Tibial artery (tissue), 4 donors: ENCODE measurements around the gene CFAP161.
A peak's percentile ranks its signal among the peaks of the same experiment; 100 is the strongest.

Experiments used
- DNase-seq, 2 donors: peaks; one replicate each; pipeline ENCODE4 v3.0.0-alpha.2; 2019
- H3K27ac ChIP-seq, 2 donors: fragments of 200-600 bp; sonication (generic) in 1 of 2; 1 replicate in 1 of 2; 2 replicates in 1 of 2; pipeline ENCODE4 v1.5.1; 2018 to 2019; ENCODE audit warnings: mild to moderate bottlenecking in 1 of 2
- H3K27me3 ChIP-seq, 2 donors: fragments of 200-600 bp; sonication (generic) in 1 of 2; one replicate each; pipeline versions ENCODE4 v1.5.1 to v1.6.0; 2016 to 2019
- H3K36me3 ChIP-seq, 3 donors: fragments of 200-600 bp; sonication (generic) in 2 of 3; one replicate each; pipeline ENCODE4 v1.5.1; 2016 to 2019; ENCODE audit warnings: mild to moderate bottlenecking in 2 of 3
- H3K4me1 ChIP-seq, 4 donors: fragments of 200-600 bp; sonication (generic) in 2 of 4; 1 replicate in 3 of 4; 2 replicates in 1 of 4; pipeline ENCODE4 v1.5.1; 2016 to 2019
- H3K4me3 ChIP-seq, 2 donors: fragments of 200-600 bp; sonication (generic) in 1 of 2; 1 replicate in 1 of 2; 2 replicates in 1 of 2; pipeline ENCODE4 v1.5.1; 2018 to 2019; ENCODE audit warnings: mild to moderate bottlenecking in 2 of 2
- H3K9me3 ChIP-seq, 3 donors: fragments of 200-600 bp; sonication (generic) in 1 of 3; one replicate each; pipeline ENCODE4 v1.5.1; 2016 to 2019
- CTCF ChIP-seq, 2 experiments: fragments of 200-600 bp in 1 of 2; fragments of 450-650 bp in 1 of 2; IDR thresholded peaks; one replicate each; pipeline ENCODE4 v1.5.1; 2017 to 2019; ENCODE audit warnings: antibody characterized with exemption in 2 of 2, mild to moderate bottlenecking in 1 of 2, moderate library complexity in 1 of 2
- intact Hi-C: fragments of 100-400 bp; cut with DNase I; formaldehyde crosslinking; loops from one replicate; pipeline ENCODE4 v1.15.0; 2023; ENCODE audit warnings: low total_unique reads

Gene CFAP161

DNA sequence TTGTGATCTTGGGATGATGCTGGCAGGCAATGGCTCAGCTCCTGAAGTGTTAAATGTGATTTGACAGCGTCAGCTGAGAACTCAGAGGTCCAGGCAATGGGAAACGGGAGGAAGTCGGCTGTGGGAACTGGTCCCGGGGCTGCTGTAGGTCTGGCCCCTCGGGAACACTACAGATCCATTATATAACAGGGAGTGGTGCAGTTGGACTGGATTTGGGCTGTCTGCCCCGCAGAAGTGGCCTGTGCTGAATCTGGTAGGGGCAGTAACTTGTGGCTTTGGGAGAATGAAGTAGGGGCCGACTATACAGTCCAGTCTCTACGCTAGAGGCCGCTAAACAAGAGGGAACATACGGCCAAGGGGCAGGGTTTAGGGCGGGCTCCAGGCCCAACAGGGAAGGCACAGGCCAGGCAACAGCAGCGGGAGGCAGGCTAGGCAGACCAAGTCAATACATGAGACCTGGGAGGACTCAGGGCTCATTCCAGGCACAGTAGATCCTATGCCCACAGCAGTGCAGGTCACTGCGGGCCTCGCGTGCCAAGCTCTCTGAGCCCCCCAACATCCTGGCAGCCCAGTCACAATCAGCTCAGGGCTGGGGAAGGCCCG is 42.3 kb downstream of the CFAP161 start:
- Histone ChIP-seq H3K27ac (peak overlapping the region; percentile 58 to 64), H3K9me3 (no peaks in the 10 kb centered on the region), H3K4me1 (peaks cover 0 to 16% (median 6%) of the 10 kb centered on the region in 4 donors), H3K4me3 (no peak overlapping the region), H3K36me3 (no peaks in the 10 kb centered on the region), H3K27me3 (no peaks in the 10 kb centered on the region)
- TF ChIP-seq CTCF (IDR thresholded peaks at IDR 0.05), result no peak
- intact Hi-C loops, result no loop called here
- DNase-seq, result peak; percentile 58 to 82

DNA sequence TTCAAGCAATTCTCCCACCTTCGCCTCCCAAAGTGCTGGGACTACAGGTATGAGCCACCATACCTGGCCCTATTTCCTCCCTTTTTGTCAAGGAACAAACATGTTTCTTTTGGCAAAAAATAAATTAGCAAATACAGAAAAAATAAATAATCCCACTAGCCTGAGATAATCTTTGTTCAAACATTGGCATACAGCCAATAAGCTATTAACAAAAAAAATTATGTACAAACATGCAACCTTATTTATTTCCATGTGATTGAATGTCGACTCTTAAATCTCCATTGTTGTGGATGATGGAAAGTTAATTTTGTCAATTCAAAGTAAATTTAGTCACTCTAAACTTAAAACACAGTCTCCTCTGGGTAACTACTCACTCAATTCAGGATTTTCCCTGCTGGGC is 44.3 kb downstream of the CFAP161 start:
- intact Hi-C loops, result no loop called here

DNA sequence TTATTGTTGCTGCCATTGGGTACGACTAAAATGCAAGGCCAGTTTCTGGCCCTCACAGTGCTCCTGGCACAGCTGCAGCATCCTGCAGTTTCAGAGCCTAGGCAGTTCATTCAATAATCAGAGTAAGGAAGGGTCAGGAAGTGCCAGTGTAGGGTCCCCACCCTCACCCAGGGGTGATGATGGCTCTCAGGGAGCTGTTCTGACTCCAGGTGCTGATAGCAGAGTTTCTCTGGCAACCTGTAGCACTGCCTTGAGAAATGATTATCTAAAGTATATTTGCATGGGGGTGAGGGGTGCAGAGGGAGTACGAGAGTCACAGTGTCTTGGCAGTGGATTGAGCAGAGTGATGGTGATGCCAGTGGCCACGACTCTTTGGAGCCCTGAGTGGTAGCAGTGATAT is 47.1 kb downstream of the CFAP161 start:
- Histone ChIP-seq H3K4me3 (no peak overlapping the region), H3K27me3 (no peaks in the 10 kb centered on the region), H3K36me3 (no peaks in the 10 kb centered on the region), H3K27ac (peak overlapping the region; percentile 45 to 65), H3K4me1 (peaks cover 0 to 37% (median 17%) of the 10 kb centered on the region in 4 donors), H3K9me3 (no peaks in the 10 kb centered on the region)
- TF ChIP-seq CTCF (IDR thresholded peaks at IDR 0.05), result no peak
- intact Hi-C loops, result no loop called here
- DNase-seq, result no peak

More for the DNA sequence above, 44.3 kb downstream of the CFAP161 start:
- Histone ChIP-seq H3K36me3 (no peaks in the 10 kb centered on the region), H3K9me3 (no peaks in the 10 kb centered on the region), H3K4me3 (no peak overlapping the region), H3K27ac (no peak overlapping the region), H3K27me3 (no peaks in the 10 kb centered on the region), H3K4me1 (peaks cover 0 to 36% (median 14%) of the 10 kb centered on the region in 4 donors)
- no peak for TF ChIP-seq CTCF (IDR thresholded peaks at IDR 0.05)
- DNase-seq, result no peak

GRCh38 chr15:81182031-81182755 is 48.1 kb downstream of the CFAP161 start:
- no peak for TF ChIP-seq CTCF (IDR thresholded peaks at IDR 0.05)
- Histone ChIP-seq H3K36me3 (no peaks in the 10 kb centered on the region), H3K27me3 (no peaks in the 10 kb centered on the region), H3K4me3 (peak overlapping the region; percentile 44 to 47), H3K27ac (peak overlapping the region; percentile 45 to 65), H3K9me3 (no peaks in the 10 kb centered on the region), H3K4me1 (peaks cover 0 to 30% (median 13%) of the 10 kb centered on the region in 4 donors)
- no peak for DNase-seq
- intact Hi-C loops, result no loop called here

DNA sequence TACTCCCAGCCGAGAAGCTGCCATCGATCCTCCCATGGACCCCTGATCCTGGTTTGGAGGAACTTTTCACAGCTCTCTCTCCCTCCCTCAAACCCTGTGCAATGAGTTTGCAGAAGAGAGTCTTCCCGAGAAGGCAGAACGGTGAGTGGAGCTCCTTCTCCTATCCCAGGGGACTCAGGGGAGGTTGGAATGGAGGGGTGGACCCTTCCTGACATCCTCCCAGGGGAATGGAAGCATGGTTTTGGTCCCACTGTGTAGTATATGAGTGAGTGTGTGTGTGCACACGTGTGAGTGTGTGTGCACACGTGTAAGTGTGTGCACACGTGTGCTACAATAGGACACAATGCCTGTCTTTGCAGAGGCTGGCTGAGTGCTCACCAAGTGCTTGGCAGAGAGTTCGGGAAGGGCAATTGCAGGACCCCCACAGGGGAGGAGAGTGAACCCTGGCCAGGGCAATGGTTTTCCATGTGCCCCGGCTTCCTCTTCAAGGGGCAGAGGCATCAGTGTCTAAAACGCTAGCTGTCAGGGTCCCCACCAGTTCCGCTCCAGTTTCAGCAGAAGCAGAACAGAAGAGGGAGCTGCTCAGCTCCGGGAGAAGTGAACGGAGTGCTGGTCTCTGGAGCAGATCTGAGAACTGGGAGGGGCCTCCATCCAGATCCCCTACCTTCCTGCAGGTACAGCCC is 48.8 kb downstream of the CFAP161 start:
- DNase-seq, result peak in 1 of 2 donors; percentile 60
- Histone ChIP-seq H3K27ac (peak overlapping the region; percentile 45 to 65), H3K4me3 (peak overlapping the region; percentile 44 to 47), H3K4me1 (peaks cover 0 to 30% (median 13%) of the 10 kb centered on the region in 4 donors), H3K27me3 (no peaks in the 10 kb centered on the region), H3K36me3 (no peaks in the 10 kb centered on the region), H3K9me3 (no peaks in the 10 kb centered on the region)
- no peak for TF ChIP-seq CTCF (IDR thresholded peaks at IDR 0.05)
- intact Hi-C loops, result no loop called here
